Right atrium auricular region (tissue), 2 donors: ENCODE results near the gene KRTAP19-8. TPM values are rescaled to one million over a fixed set of nuclear protein-coding genes. Genes with fewer than 3 reads are reported as not detected.

Experiments used
- DNase-seq: peaks from one replicate; pipeline ENCODE4 v3.0.0-alpha.2; 2019; ENCODE audit warnings: low spot score
- H3K27ac ChIP-seq, 2 donors: fragments of 200-600 bp; sonication (generic); 1 replicate in 1 of 2; 2 replicates in 1 of 2; pipeline ENCODE4 v1.5.1; 2016 to 2019
- H3K27me3 ChIP-seq, 2 donors: fragments of 200-600 bp; sonication (generic); one replicate each; pipeline versions ENCODE4 v1.5.1 to v1.6.0; 2017 to 2019
- H3K36me3 ChIP-seq: fragments of 200-600 bp; sonication (generic); one replicate; pipeline ENCODE4 v1.5.1; 2016
- H3K4me1 ChIP-seq, 2 donors: fragments of 200-600 bp; sonication (generic); one replicate each; pipeline versions ENCODE4 v1.5.1 to v1.6.0; 2017 to 2019
- H3K4me3 ChIP-seq, 2 donors: fragments of 200-600 bp; sonication (generic); 1 replicate in 1 of 2; 2 replicates in 1 of 2; pipeline ENCODE4 v1.5.1; 2017 to 2019; ENCODE audit warnings: mild to moderate bottlenecking in 1 of 2, moderate library complexity in 1 of 2
- H3K9me3 ChIP-seq, 2 donors: fragments of 200-600 bp; sonication (generic); one replicate each; pipeline ENCODE4 v1.5.1; 2019
- CTCF ChIP-seq, 2 donors: fragments of 200-600 bp; sonication (generic); IDR thresholded peaks; one replicate each; pipeline ENCODE4 v1.5.1; 2019; ENCODE audit warnings: antibody characterized with exemption in 2 of 2
- total RNA-seq, 2 donors: library from RNA; depleted of rRNA; stranded (reverse); fragments of >200 nt; gene quantifications; one replicate each; pipeline ENCODE4 v1.1.0, GENCODE V29; 2016

Gene KRTAP19-8
- total RNA-seq, 2 donors from 2014 or later = not detected

DNA sequence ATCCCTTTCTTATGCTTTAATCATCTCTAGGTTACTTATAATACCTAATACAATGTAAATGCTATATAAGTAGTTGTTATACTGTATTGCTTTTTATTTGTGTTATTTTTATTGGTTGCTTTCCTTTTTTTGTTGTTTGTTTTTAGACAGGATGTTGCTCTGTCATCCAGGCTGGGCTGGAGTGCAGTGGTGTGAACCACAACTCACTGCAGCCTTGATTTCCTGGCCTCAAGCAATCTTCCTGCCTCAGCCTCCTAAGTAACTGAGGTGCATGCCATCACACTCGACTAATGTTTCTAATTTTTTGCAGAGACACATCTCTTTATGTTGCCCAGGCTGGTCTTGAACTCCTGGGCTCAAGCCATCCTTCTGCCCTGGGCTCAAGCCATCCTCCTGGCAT lies 26.9 kb downstream of the KRTAP19-8 start:
- TF ChIP-seq CTCF (IDR thresholded peaks at IDR 0.05) = no peak
- DNase-seq = no peak
- Histone ChIP-seq H3K9me3 (no peaks in the 10 kb centered on the region), H3K36me3 (no peaks in the 10 kb centered on the region), H3K27ac (no peak overlapping the region), H3K4me3 (no peak overlapping the region), H3K4me1 (no peaks in the 10 kb centered on the region), H3K27me3 (no peaks in the 10 kb centered on the region)

- no peak for TF ChIP-seq CTCF (IDR thresholded peaks at IDR 0.05)
- no peaks in the 10 kb centered on the region for H3K27me3 ChIP-seq
- H3K4me1 ChIP-seq = no peaks in the 10 kb centered on the region
- no peaks in the 10 kb centered on the region for H3K9me3 ChIP-seq
- DNase-seq = no peak
- no peak overlapping the region for H3K27ac ChIP-seq
- H3K4me3 ChIP-seq = no peak overlapping the region
- no peaks in the 10 kb centered on the region for H3K36me3 ChIP-seq
These were observed 29.9 kb downstream of the KRTAP19-8 start for GRCh38 chr21:31008355-31008754.

GRCh38 chr21:31005019-31005418 lies 33.3 kb downstream of the KRTAP19-8 start:
- no peak for TF ChIP-seq CTCF (IDR thresholded peaks at IDR 0.05)
- no peaks in the 10 kb centered on the region for H3K4me1 ChIP-seq

GRCh38 chr21:31003471-31003870 lies 34.8 kb downstream of the KRTAP19-8 start:
- no peak for TF ChIP-seq CTCF (IDR thresholded peaks at IDR 0.05)
- no peaks in the 10 kb centered on the region for H3K9me3 ChIP-seq
- no peak overlapping the region for H3K4me3 ChIP-seq

More at GRCh38 chr21:31005019-31005418, 33.3 kb downstream of the KRTAP19-8 start:
- DNase-seq = no peak
- Histone ChIP-seq H3K9me3 (no peaks in the 10 kb centered on the region), H3K27ac (no peak overlapping the region), H3K36me3 (no peaks in the 10 kb centered on the region), H3K27me3 (no peaks in the 10 kb centered on the region), H3K4me3 (no peak overlapping the region)

DNA sequence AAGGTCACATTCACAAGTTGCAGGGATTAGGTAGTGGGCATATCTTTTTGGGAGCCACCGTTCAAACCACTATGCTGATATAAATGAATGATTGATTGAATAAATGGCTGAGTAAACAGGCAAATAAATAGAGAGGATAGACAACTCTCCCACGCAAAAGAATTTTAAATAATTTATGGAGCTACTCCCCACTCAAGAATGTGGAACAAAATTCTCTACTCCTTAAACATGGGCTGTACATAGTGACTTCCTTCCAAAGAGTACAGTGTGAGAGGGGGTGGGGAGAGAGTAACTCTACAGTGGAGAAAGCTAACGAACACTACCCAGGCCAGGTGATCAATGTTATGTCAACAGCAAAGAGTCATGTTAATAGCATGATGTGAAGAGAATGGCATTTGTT lies 40.7 kb downstream of the KRTAP19-8 start:
- Histone ChIP-seq H3K4me3 (no peak overlapping the region), H3K36me3 (no peaks in the 10 kb centered on the region), H3K4me1 (no peaks in the 10 kb centered on the region), H3K27me3 (no peaks in the 10 kb centered on the region), H3K9me3 (no peaks in the 10 kb centered on the region), H3K27ac (no peak overlapping the region)
- TF ChIP-seq CTCF (IDR thresholded peaks at IDR 0.05) = no peak
- DNase-seq = no peak

More at GRCh38 chr21:31003471-31003870, 34.8 kb downstream of the KRTAP19-8 start:
- Histone ChIP-seq H3K27ac (no peak overlapping the region), H3K4me1 (no peaks in the 10 kb centered on the region), H3K36me3 (no peaks in the 10 kb centered on the region), H3K27me3 (no peaks in the 10 kb centered on the region)
- DNase-seq = no peak

GRCh38 chr21:30996728-30997127 lies 41.5 kb downstream of the KRTAP19-8 start:
- no peaks in the 10 kb centered on the region for H3K36me3 ChIP-seq
- no peaks in the 10 kb centered on the region for H3K9me3 ChIP-seq
- no peak for DNase-seq
- no peak for TF ChIP-seq CTCF (IDR thresholded peaks at IDR 0.05)
- H3K27ac ChIP-seq = no peak overlapping the region
- no peak overlapping the region for H3K4me3 ChIP-seq
- no peaks in the 10 kb centered on the region for H3K27me3 ChIP-seq
- H3K4me1 ChIP-seq = no peaks in the 10 kb centered on the region
